OCI-LY7 (cell line): Measurements from ENCODE around the gene ATXN10.

Experiments used
- CTCF ChIP-seq: fragments of 200-600 bp; sonication (generic); conservative IDR thresholded peaks from 2 replicates; pipeline ENCODE4 v1.5.1; 2014; ENCODE audit warnings: mild to moderate bottlenecking, antibody characterized with exemption, low read length, moderate library complexity, mixed read lengths
- EZH2phosphoT487 ChIP-seq: fragments of 200-600 bp; sonication (generic); IDR thresholded peaks from 2 replicates; pipeline ENCODE4 v1.6.1; 2018; ENCODE audit warnings: low read depth, borderline replicate concordance, mild to moderate bottlenecking, mixed run types, antibody characterized with exemption, low read length, moderate library complexity, mixed read lengths

DNA sequence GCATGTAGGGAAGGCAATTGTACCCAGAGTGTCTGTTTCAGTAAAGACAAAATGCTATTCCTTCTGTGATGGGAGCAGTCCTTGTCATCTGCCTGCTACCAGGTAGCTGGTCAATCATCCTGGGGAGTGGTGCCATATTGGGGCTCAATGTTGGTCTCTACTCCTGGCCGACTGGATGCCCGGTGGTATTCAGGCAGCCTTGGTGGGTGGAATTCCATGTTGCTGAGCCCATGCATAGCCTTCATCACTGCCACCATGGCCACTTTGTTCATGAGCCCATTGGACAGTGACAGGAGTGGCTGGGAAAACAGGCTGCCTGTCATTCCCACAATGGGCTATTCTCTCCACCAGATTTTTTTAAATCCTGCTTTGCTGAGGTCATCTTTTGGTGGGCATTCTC lies 184.3 kb downstream of the ATXN10 start:
- TF ChIP-seq CTCF (no peak), EZH2phosphoT487 (no peak)
